ENCODE data around the gene PTTG1IP. TPM values are rescaled to one million over a fixed set of nuclear protein-coding genes. Genes with fewer than 3 reads are reported as not detected.
"Not testable (repeated sequence)": the region's sequence is repeated elsewhere in the genome, so short reads cannot be mapped to it uniquely, and the experiment has no call there.

Gene PTTG1IP
- total and polyA plus RNA-seq, 3 experiments from 2014 or later, result 48.2 to 69.8 (median 50.8) TPM

- Mint-ChIP-seq H3K9me3 (no peaks in the 10 kb centered on the region), H3K4me1 (peaks cover 0 to 6% (median 6%) of the 10 kb centered on the region in 3 donors), H3K27me3 (no peaks in the 10 kb centered on the region), H3K4me3 (no peak overlapping the region), H3K36me3 (no peaks in the 10 kb centered on the region), H3K27ac (no peak overlapping the region)
- Histone ChIP-seq H3K27ac (ENCODE audit: low read depth, low read length) (no peak overlapping the region), H3K27me3 (ENCODE audit: insufficient read depth, low read length, poor library complexity, severe bottlenecking) (no peaks in the 10 kb centered on the region), H3K9me3 (ENCODE audit: low read length) (no peaks in the 10 kb centered on the region), H3K4me1 (ENCODE audit: insufficient read depth, low read length) (no peaks in the 10 kb centered on the region), H3K36me3 (ENCODE audit: insufficient read depth, low read length) (no peaks in the 10 kb centered on the region), H3K4me3 (ENCODE audit: low read length) (no peak overlapping the region)
- no peak for DNase-seq
- ChIA-PET CTCF (no interaction called here), POLR2A (interaction anchor here (0.6 kb wide), 1 partner anchor 58 kb away, joined by 4 read pairs; no protein-coding TSS in a partner anchor)
These were observed 39.1 kb downstream of the PTTG1IP start for GRCh38 chr21:44834231-44834950.

GRCh38 chr21:44833663-44834062, 39.8 kb downstream of the PTTG1IP start:
- DNase-seq, result no peak
- no peak overlapping the region for H3K4me3 ChIP-seq (ENCODE audit: low read length)
- no peak overlapping the region for H3K27ac ChIP-seq (ENCODE audit: low read depth, low read length)
- no peaks in the 10 kb centered on the region for H3K36me3 ChIP-seq (ENCODE audit: insufficient read depth, low read length)
- peaks cover 0 to 6% (median 6%) of the 10 kb centered on the region in 3 donors for H3K4me1 Mint-ChIP-seq
- ChIA-PET POLR2A (no interaction called here), CTCF (no interaction called here)
- no peak overlapping the region for H3K27ac Mint-ChIP-seq
- no peaks in the 10 kb centered on the region for H3K4me1 ChIP-seq (ENCODE audit: insufficient read depth, low read length)
- peaks cover 5% of the 10 kb centered on the region for H3K9me3 ChIP-seq (ENCODE audit: low read length)
- H3K9me3 Mint-ChIP-seq, result peaks cover 0 to 2% (median 0%) of the 10 kb centered on the region in 5 donors
- H3K4me3 Mint-ChIP-seq, result no peak overlapping the region
- no peaks in the 10 kb centered on the region for H3K36me3 Mint-ChIP-seq
- H3K27me3 ChIP-seq (ENCODE audit: insufficient read depth, low read length, poor library complexity, severe bottlenecking), result no peaks in the 10 kb centered on the region
- H3K27me3 Mint-ChIP-seq, result peaks cover 0 to under 1% of the 10 kb centered on the region in 2 donors

DNA sequence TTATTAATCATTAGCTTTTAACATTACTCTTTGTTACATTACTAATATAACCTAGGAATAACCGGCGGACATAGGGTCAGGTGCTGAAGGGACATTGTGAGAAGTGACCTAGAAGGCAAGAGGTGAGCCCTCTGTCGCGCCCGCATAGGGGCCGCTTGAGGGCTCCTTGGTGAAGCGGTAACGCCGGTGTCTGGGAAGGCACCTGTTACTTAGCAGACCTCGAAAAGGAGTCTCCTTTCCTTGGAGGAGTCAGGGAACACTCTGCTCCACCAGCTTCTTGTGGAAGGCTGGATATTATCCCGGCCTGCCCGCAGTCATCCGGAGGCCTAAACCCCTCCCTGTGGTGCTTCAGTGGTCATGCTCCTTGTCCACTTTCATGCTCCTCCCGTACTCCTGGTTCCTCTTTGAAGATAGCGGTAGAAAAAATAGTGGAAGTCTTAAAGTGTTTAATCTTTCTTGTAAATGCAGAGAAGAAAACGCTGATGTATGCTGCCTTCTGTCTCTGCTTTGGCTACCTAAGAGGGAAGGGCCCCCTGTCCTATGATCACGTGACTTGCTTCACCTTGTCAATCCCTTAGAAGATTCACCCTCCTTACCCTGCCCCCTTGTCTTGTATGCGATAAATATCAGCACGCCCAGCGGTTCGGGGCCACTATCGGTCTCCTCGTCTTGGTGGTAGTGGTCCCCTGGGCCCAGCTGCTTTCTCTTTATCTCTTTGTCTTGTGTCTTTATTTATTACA, 40.8 kb downstream of the PTTG1IP start:
- H3K27me3 ChIP-seq (ENCODE audit: insufficient read depth, low read length, poor library complexity, severe bottlenecking); DNase-seq; H3K4me1 Mint-ChIP-seq; H3K27ac Mint-ChIP-seq; H3K36me3 ChIP-seq (ENCODE audit: insufficient read depth, low read length); H3K36me3 Mint-ChIP-seq; H3K27ac ChIP-seq (ENCODE audit: low read depth, low read length); H3K4me3 ChIP-seq (ENCODE audit: low read length); H3K27me3 Mint-ChIP-seq; H3K9me3 ChIP-seq (ENCODE audit: low read length); CTCF ChIA-PET; H3K4me3 Mint-ChIP-seq; H3K4me1 ChIP-seq (ENCODE audit: insufficient read depth, low read length); POLR2A ChIA-PET: not testable (repeated sequence)
- H3K9me3 Mint-ChIP-seq, result peaks cover 6 to 12% (median 7%) of the 10 kb centered on the region in 5 donors

- peak overlapping the region in 5 of 8 donors; percentile 1 to 47 (median 8) for H3K27ac Mint-ChIP-seq
- CTCF ChIA-PET, result no interaction called here
- no peaks in the 10 kb centered on the region for H3K27me3 ChIP-seq (ENCODE audit: insufficient read depth, low read length, poor library complexity, severe bottlenecking)
These were observed 42.1 kb downstream of the PTTG1IP start for GRCh38 chr21:44831227-44831860.

GRCh38 chr21:44829507-44830092, 43.9 kb downstream of the PTTG1IP start:
- DNase-seq, result no peak
- ChIA-PET CTCF (no interaction called here), POLR2A (no interaction called here)
- H3K27ac Mint-ChIP-seq, result no peak overlapping the region
- no peak overlapping the region for H3K4me3 Mint-ChIP-seq
- Histone ChIP-seq H3K36me3 (ENCODE audit: insufficient read depth, low read length) (no peaks in the 10 kb centered on the region), H3K9me3 (ENCODE audit: low read length) (peaks cover 5% of the 10 kb centered on the region), H3K27me3 (ENCODE audit: insufficient read depth, low read length, poor library complexity, severe bottlenecking) (no peaks in the 10 kb centered on the region), H3K4me3 (ENCODE audit: low read length) (no peak overlapping the region), H3K27ac (ENCODE audit: low read depth, low read length) (no peak overlapping the region), H3K4me1 (ENCODE audit: insufficient read depth, low read length) (no peaks in the 10 kb centered on the region)
- H3K36me3 Mint-ChIP-seq, result peaks cover 0 to 12% (median 0%) of the 10 kb centered on the region in 3 donors
- peaks cover 4 to 6% of the 10 kb centered on the region in 2 donors for H3K27me3 Mint-ChIP-seq
- H3K4me1 Mint-ChIP-seq, result peaks cover 0 to 6% (median 6%) of the 10 kb centered on the region in 3 donors
- H3K9me3 Mint-ChIP-seq, result peaks cover 10 to 19% (median 12%) of the 10 kb centered on the region in 5 donors

More at GRCh38 chr21:44831227-44831860, 42.1 kb downstream of the PTTG1IP start:
- Mint-ChIP-seq H3K9me3 (peaks cover 10 to 19% (median 12%) of the 10 kb centered on the region in 5 donors), H3K4me1 (peaks cover 0 to 6% (median 6%) of the 10 kb centered on the region in 3 donors), H3K36me3 (peaks cover 0 to 12% (median 0%) of the 10 kb centered on the region in 3 donors), H3K27me3 (peaks cover 4 to 6% of the 10 kb centered on the region in 2 donors), H3K4me3 (no peak overlapping the region)
- Histone ChIP-seq H3K9me3 (ENCODE audit: low read length) (peaks cover 5% of the 10 kb centered on the region), H3K4me1 (ENCODE audit: insufficient read depth, low read length) (no peaks in the 10 kb centered on the region), H3K4me3 (ENCODE audit: low read length) (no peak overlapping the region), H3K36me3 (ENCODE audit: insufficient read depth, low read length) (no peaks in the 10 kb centered on the region), H3K27ac (ENCODE audit: low read depth, low read length) (no peak overlapping the region)
- DNase-seq, result no peak
- POLR2A ChIA-PET, result no interaction called here

DNA sequence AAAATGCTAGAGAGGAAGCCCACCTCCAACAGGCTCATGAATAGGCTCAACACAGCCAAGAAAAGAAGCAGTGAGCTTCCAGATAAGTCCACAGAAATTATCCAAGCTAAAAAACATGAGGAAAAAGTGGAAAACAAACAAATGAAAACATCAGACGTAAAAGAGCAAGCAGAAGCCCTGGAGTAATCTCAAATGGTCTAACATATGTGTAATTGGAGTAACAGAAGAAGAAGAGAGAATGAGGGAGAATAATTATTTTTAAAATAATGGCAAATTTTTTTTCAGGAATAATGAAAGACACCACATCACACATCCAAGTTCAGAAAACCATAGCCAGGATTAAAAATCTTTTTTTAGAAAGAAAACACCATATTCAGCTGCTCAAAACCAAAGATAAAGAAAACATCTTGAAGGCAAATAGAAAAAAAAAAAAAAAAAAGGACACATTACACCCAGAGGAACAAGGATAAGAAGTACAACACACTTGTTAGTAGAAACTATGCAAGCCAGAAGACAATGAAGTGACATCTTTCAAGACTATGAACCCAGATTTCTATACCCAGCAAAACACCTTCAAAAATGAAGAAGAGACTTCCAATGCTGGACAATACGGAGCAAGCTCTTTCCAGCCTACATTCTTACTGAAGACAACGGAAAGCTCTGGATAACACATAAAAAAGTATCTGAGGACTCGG, 45.0 kb downstream of the PTTG1IP start:
- Mint-ChIP-seq H3K4me3 (no peak overlapping the region), H3K36me3 (peaks cover 0 to 12% (median 3%) of the 10 kb centered on the region in 3 donors), H3K9me3 (peaks cover 13 to 22% (median 16%) of the 10 kb centered on the region in 5 donors), H3K4me1 (peaks cover 0 to 9% (median 6%) of the 10 kb centered on the region in 3 donors), H3K27ac (peak overlapping the region in 2 of 8 donors; percentile 61), H3K27me3 (peaks cover 4 to 6% of the 10 kb centered on the region in 2 donors)
- no peaks in the 10 kb centered on the region for H3K36me3 ChIP-seq (ENCODE audit: insufficient read depth, low read length)
- peaks cover 5% of the 10 kb centered on the region for H3K9me3 ChIP-seq (ENCODE audit: low read length)
- ChIA-PET CTCF (no interaction called here), POLR2A (interaction anchor here (0.6 kb wide), 1 partner anchor 423 kb away, joined by 12 read pairs; no protein-coding TSS in a partner anchor)
- H3K27me3 ChIP-seq (ENCODE audit: insufficient read depth, low read length, poor library complexity, severe bottlenecking), result no peaks in the 10 kb centered on the region
- no peak overlapping the region for H3K27ac ChIP-seq (ENCODE audit: low read depth, low read length)
- no peak overlapping the region for H3K4me3 ChIP-seq (ENCODE audit: low read length)
- H3K4me1 ChIP-seq (ENCODE audit: insufficient read depth, low read length), result no peaks in the 10 kb centered on the region
- no peak for DNase-seq

GRCh38 chr21:44823179-44823660, 50.3 kb downstream of the PTTG1IP start:
- no peaks in the 10 kb centered on the region for H3K4me1 ChIP-seq (ENCODE audit: insufficient read depth, low read length)
- peaks cover 22 to 40% (median 29%) of the 10 kb centered on the region in 5 donors for H3K9me3 Mint-ChIP-seq
- H3K9me3 ChIP-seq (ENCODE audit: low read length), result no peaks in the 10 kb centered on the region
- DNase-seq, result no peak
- H3K36me3 Mint-ChIP-seq, result peaks cover 0 to 10% (median 3%) of the 10 kb centered on the region in 3 donors
- H3K27me3 ChIP-seq (ENCODE audit: insufficient read depth, low read length, poor library complexity, severe bottlenecking), result no peaks in the 10 kb centered on the region
- H3K36me3 ChIP-seq (ENCODE audit: insufficient read depth, low read length), result no peaks in the 10 kb centered on the region
- no peak overlapping the region for H3K4me3 ChIP-seq (ENCODE audit: low read length)
- H3K27ac Mint-ChIP-seq, result peak overlapping the region in 1 of 8 donors; percentile 60
- ChIA-PET CTCF (interaction anchor here (0.8 to 2.1 kb wide), 2 partner anchors 30 to 109 kb away, joined by 3 to 6 read pairs; no protein-coding TSS in a partner anchor), POLR2A (interaction anchor here (1.6 kb wide), 1 partner anchor 50 kb away, joined by 6 read pairs; the partner anchor contains the start of gene PTTG1IP)
- peaks cover 0 to 4% (median 0%) of the 10 kb centered on the region in 3 donors for H3K4me1 Mint-ChIP-seq
- H3K4me3 Mint-ChIP-seq, result peak overlapping the region in 1 of 7 donors; percentile 43
- peaks cover 3 to 6% of the 10 kb centered on the region in 2 donors for H3K27me3 Mint-ChIP-seq
- H3K27ac ChIP-seq (ENCODE audit: low read depth, low read length), result no peak overlapping the region

Data from CD8-positive, alpha-beta memory T cell (primary cell).